ENCODE data around the gene BTBD9.

GRCh38 chr6:38570750-38571149 is 69.0 kb downstream of the BTBD9 start:
- TF ChIP-seq CTCF (IDR thresholded peaks at IDR 0.05) (no peak), POLR2A (IDR thresholded peaks at IDR 0.05) (no peak)
